Measurements from ENCODE around the gene GLRX2.
A peak's percentile ranks its signal among the peaks of the same experiment; 100 is the strongest.

The GLRX2 gene

GRCh38 chr1:193111641-193112090, 6.5 kb upstream of the GLRX2 start:
- DNase-seq, result no peak

- no peak for DNase-seq
These were observed 5.7 kb upstream of the GLRX2 start for GRCh38 chr1:193110864-193111263.

- DNase-seq, result no peak
These were observed 5.0 kb upstream of the GLRX2 start for GRCh38 chr1:193110246-193110645.

- DNase-seq, result no peak
These were observed 4.4 kb upstream of the GLRX2 start for GRCh38 chr1:193109619-193110018.

- no peak for DNase-seq
These were observed 3.3 kb upstream of the GLRX2 start for GRCh38 chr1:193108471-193108870.

GRCh38 chr1:193105821-193106177, 585 bp upstream of the GLRX2 start:
- DNase-seq, result no peak

- DNase-seq, result peak; percentile 33 to 40
These were observed 710 bp downstream of the GLRX2 start for GRCh38 chr1:193104502-193104906.

- no peak for DNase-seq
These were observed 1.3 kb downstream of the GLRX2 start for GRCh38 chr1:193103759-193104501.

- DNase-seq, result no peak
These were observed 2.6 kb downstream of the GLRX2 start for GRCh38 chr1:193102662-193103061.

- no peak for DNase-seq
These were observed 11.1 kb downstream of the GLRX2 start for GRCh38 chr1:193094112-193094511.

- no peak for DNase-seq
These were observed 14.3 kb downstream of the GLRX2 start for GRCh38 chr1:193090865-193091264.

GRCh38 chr1:193087893-193088292, 17.3 kb downstream of the GLRX2 start:
- DNase-seq, result no peak

GRCh38 chr1:193086342-193086741, 18.9 kb downstream of the GLRX2 start:
- no peak for DNase-seq

GRCh38 chr1:193085263-193085662, 20.0 kb downstream of the GLRX2 start:
- no peak for DNase-seq

- DNase-seq, result no peak
These were observed 21.7 kb downstream of the GLRX2 start for GRCh38 chr1:193083365-193084088.

- no peak for DNase-seq
These were observed 26.0 kb downstream of the GLRX2 start for GRCh38 chr1:193079187-193079586.

- no peak for DNase-seq
These were observed 27.2 kb downstream of the GLRX2 start for GRCh38 chr1:193077991-193078390.

GRCh38 chr1:193070942-193071341, 34.3 kb downstream of the GLRX2 start:
- no peak for DNase-seq

GRCh38 chr1:193070386-193070753, 34.8 kb downstream of the GLRX2 start:
- DNase-seq, result no peak

- DNase-seq, result no peak
These were observed 35.3 kb downstream of the GLRX2 start for GRCh38 chr1:193069748-193070385.

- DNase-seq, result no peak
These were observed 37.2 kb downstream of the GLRX2 start for GRCh38 chr1:193068013-193068412.

GRCh38 chr1:193066606-193067005, 38.6 kb downstream of the GLRX2 start:
- no peak for DNase-seq

GRCh38 chr1:193065954-193066353, 39.3 kb downstream of the GLRX2 start:
- DNase-seq, result no peak
